Sigmoid colon (tissue), 7 donors: ENCODE results near the gene CDX2. TPM values are rescaled to one million over a fixed set of nuclear protein-coding genes. Genes with fewer than 3 reads are reported as not detected.

Source experiments
- DNase-seq: peaks from one replicate; pipeline ENCODE4 v3.0.0-alpha.2; 2019
- H3K27ac ChIP-seq, 4 donors: fragments of 200-600 bp; sonication (generic); one replicate each; pipeline ENCODE4 v1.5.1; 2016 to 2019; ENCODE audit warnings: mild to moderate bottlenecking in 1 of 4
- H3K27me3 ChIP-seq, 3 donors: fragments of 200-600 bp; sonication (generic); one replicate each; pipeline ENCODE4 v1.5.1; 2019; ENCODE audit warnings: mild to moderate bottlenecking in 1 of 3
- H3K36me3 ChIP-seq, 4 donors: fragments of 200-600 bp; sonication (generic); one replicate each; pipeline ENCODE4 v1.5.1; 2016 to 2019
- H3K4me1 ChIP-seq, 4 donors: fragments of 200-600 bp; sonication (generic); one replicate each; pipeline ENCODE4 v1.5.1; 2017 to 2019
- H3K4me3 ChIP-seq, 4 donors: fragments of 200-600 bp; sonication (generic); one replicate each; pipeline ENCODE4 v1.5.1; 2017 to 2019; ENCODE audit warnings: mild to moderate bottlenecking in 2 of 4, moderate library complexity in 1 of 4
- H3K9me3 ChIP-seq, 4 donors: fragments of 200-600 bp in 3 of 4; sonication (generic) in 3 of 4; one replicate each; pipeline versions ENCODE4 v1.5.1 to v1.6.1; 2013 to 2019
- EP300 ChIP-seq, 4 donors: sonication (generic); formaldehyde crosslinking; IDR thresholded peaks; one replicate each; pipeline ENCODE4 v1.6.1; 2017; ENCODE audit warnings: antibody characterized with exemption in 4 of 4
- POLR2AphosphoS5 ChIP-seq, 4 donors: sonication (generic); formaldehyde crosslinking; IDR thresholded peaks; one replicate each; pipeline ENCODE4 v1.6.1; 2017; ENCODE audit warnings: antibody characterized with exemption in 4 of 4
- WGBS, 2 donors: extraction: QIAGEN DNeasy Blood & Tissue Kit; methylation state at CpG; one replicate each; pipeline ENCODE4 v1.1.7; 2013; 5-methylcytosine and 5-hydroxymethylcytosine counted together
- intact Hi-C: fragments of 100-400 bp; cut with DNase I; formaldehyde crosslinking; loops from one replicate; pipeline ENCODE4 v1.15.1; 2023
- polyA plus RNA-seq, 3 donors: library from polyadenylated mRNA; stranded (reverse); fragments of 200-250 nt; gene quantifications; one replicate each; pipeline ENCODE4 v1.2.3, GENCODE V29; 2013
- small RNA-seq, 3 donors: library from RNA; depleted of rRNA; stranded (forward); fragments of <200 nt; gene quantifications; one replicate each; pipeline ENCODE3, GENCODE V24; 2016
- total RNA-seq, 4 donors: library from RNA; depleted of rRNA; stranded (reverse); fragments of >200 nt; gene quantifications; one replicate each; pipeline ENCODE4 v1.1.0, GENCODE V29; 2016
- donor health status: healthy with polysubstance abuse.
- donor health status: Bipolar disorder and iron deficiency.
- donor health status: healthy.

Gene CDX2
- total and polyA plus RNA-seq, 7 donors = 146 to 220 (median 168) TPM; not detected in 4

DNA sequence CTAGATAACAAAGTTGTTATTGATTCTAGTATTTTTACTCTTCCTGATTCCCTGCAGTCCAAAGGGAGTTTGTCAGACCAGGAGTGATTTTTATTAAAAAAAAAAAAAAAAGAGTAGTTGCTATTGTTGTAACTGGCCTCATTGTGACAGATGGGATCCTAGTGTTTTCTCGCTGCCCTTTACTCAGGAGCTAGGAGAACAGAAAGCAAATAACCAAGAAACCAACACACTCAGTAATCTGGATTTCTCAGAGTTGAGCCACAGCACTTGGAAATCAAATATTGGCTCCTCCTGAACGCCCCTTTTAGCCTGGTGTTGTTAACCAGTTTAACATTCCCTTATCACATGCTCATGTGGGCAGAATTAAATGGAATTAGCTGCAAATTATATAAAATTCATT, 57.6 kb downstream of the CDX2 start:
- Histone ChIP-seq H3K9me3 (no peaks in the 10 kb centered on the region), H3K4me1 (no peaks in the 10 kb centered on the region), H3K36me3 (no peaks in the 10 kb centered on the region), H3K4me3 (no peak overlapping the region), H3K27me3 (peaks cover 17 to 99% (median 35%) of the 10 kb centered on the region in 3 donors), H3K27ac (no peak overlapping the region)
- intact Hi-C loops = no loop called here
- TF ChIP-seq EP300 (IDR thresholded peaks at IDR 0.05) = no peak
- TF ChIP-seq POLR2AphosphoS5 (IDR thresholded peaks at IDR 0.05) = no peak
- WGBS, 2 donors = 51 to 57% methylated on average over 2 of the region's 2 CpGs
- DNase-seq = no peak

Small RNAs within 50 kb of the gene (small RNA-seq; reads per million reads assigned to genes)
- gene ATP5F1EP2 (0 reads per million in 3 donors), gene RN7SL272P (0 reads per million in 3 donors)

Other genes with a start within 250 kb of the CDX2 start
- gene GSX1, start 176.8 kb downstream of the CDX2 start, total RNA-seq = not detected
- not detected for gene GSX1, start 176.8 kb downstream of the CDX2 start, polyA plus RNA-seq
- not detected for gene PDX1, start 49.3 kb downstream of the CDX2 start, total RNA-seq
- under 1 TPM in 2 of 3 donors, not detected in 1; under 0.01 to 0.39 TPM for gene PDX1, start 49.3 kb downstream of the CDX2 start, polyA plus RNA-seq
- gene URAD, start 19.4 kb upstream of the CDX2 start, total RNA-seq = not detected
- 10 to 100 TPM; 15.4 to 30.6 (median 20.8) TPM for gene URAD, start 19.4 kb upstream of the CDX2 start, polyA plus RNA-seq
- gene FLT3, start 131.3 kb upstream of the CDX2 start, total RNA-seq = 1 to 10 TPM; 1.8 to 3.5 (median 2.1) TPM
- 1 to 10 TPM in 1 of 3 donors, under 1 TPM in 1, not detected in 1; 0.23 to 2.0 TPM for gene FLT3, start 131.3 kb upstream of the CDX2 start, polyA plus RNA-seq
- gene PAN3, start 169.2 kb upstream of the CDX2 start, total RNA-seq = 10 to 100 TPM; 39.2 to 43.3 (median 41.7) TPM
- gene PAN3, start 169.2 kb upstream of the CDX2 start, polyA plus RNA-seq = 10 to 100 TPM in 1 of 3 donors, 1 to 10 TPM in 2; 5.1 to 12.0 (median 6.6) TPM